Activated CD4-positive, alpha-beta T cell treated with anti-CD3 and anti-CD28 coated beads for 36 hours (primary cell): Measurements from ENCODE around the gene PI3. TPM values are rescaled to one million over a fixed set of nuclear protein-coding genes. Genes with fewer than 3 reads are reported as not detected.
"Not testable (repeated sequence)": the region's sequence is repeated elsewhere in the genome, so short reads cannot be mapped to it uniquely, and the experiment has no call there.

Experiments
- ATAC-seq: fragments of 200-7000 bp; cut with Tn5 transposase; one replicate; pipeline ENCODE4 v1.10.0; 2021; ENCODE audit warnings: mild to moderate bottlenecking, moderate library complexity
- CTCF ChIA-PET: fragments of 350-600 bp; sonication (Branson Sonifier 250); formaldehyde crosslinking; loops from one replicate; lab custom pipeline; 2021; ENCODE audit warnings: antibody characterized with exemption; lab: Charles Lee
- POLR2A ChIA-PET: fragments of 350-600 bp; sonication (Branson Sonifier 250); formaldehyde crosslinking; loops from one replicate; lab custom pipeline; 2021; ENCODE audit warnings: antibody characterized with exemption, inconsistent platforms; lab: Charles Lee
- DNase-seq: peaks from one replicate; pipeline ENCODE4 v3.0.0-alpha.2; 2020
- H3K27ac Mint-ChIP-seq: one replicate; pipeline ENCODE4 v1.8.0; 2021; ENCODE audit warnings: mixed read lengths
- H3K27me3 Mint-ChIP-seq: one replicate; pipeline ENCODE4 v1.8.0; 2021; ENCODE audit warnings: mixed read lengths
- H3K36me3 Mint-ChIP-seq: one replicate; pipeline ENCODE4 v1.8.0; 2021; ENCODE audit warnings: low read depth, mixed read lengths
- H3K4me1 Mint-ChIP-seq: one replicate; pipeline ENCODE4 v1.8.0; 2021; ENCODE audit warnings: mixed read lengths
- H3K4me3 Mint-ChIP-seq: one replicate; pipeline ENCODE4 v1.8.0; 2021; ENCODE audit warnings: mild to moderate bottlenecking, moderate library complexity, mixed read lengths
- H3K9me3 Mint-ChIP-seq: one replicate; pipeline ENCODE4 v1.8.0; 2021; ENCODE audit warnings: low read depth, mixed read lengths
- intact Hi-C, 2 experiments: fragments of 100-400 bp; cut with DNase I in 1 of 2; cut with micrococcal nuclease in 1 of 2; formaldehyde crosslinking; loops; one replicate each; pipeline versions ENCODE4 v1.14.2 to v1.15.1; 2022 to 2024; cut with DNase I, micrococcal nuclease
- total RNA-seq, 2 experiments: library from RNA; stranded (reverse); gene quantifications; one replicate each; pipeline ENCODE4 v1.2.3, GENCODE V29; 2021

Gene PI3
- total RNA-seq, 2 experiments from 2014 or later = not detected

GRCh38 chr20:45154794-45155193, 19.9 kb upstream of the PI3 start:
- DNase-seq, POLR2A ChIA-PET, H3K36me3 Mint-ChIP-seq, intact Hi-C loops, H3K27ac Mint-ChIP-seq, H3K4me1 Mint-ChIP-seq, ATAC-seq, H3K4me3 Mint-ChIP-seq: not testable (repeated sequence)
- CTCF ChIA-PET = interaction anchor here (0.7 kb wide), 1 partner anchor 308 kb away, joined by 3 read pairs; no protein-coding TSS in a partner anchor
- Mint-ChIP-seq H3K27me3 (peaks cover 31% of the 10 kb centered on the region), H3K9me3 (peaks cover 13% of the 10 kb centered on the region)

GRCh38 chr20:45156713-45157112, 18.0 kb upstream of the PI3 start:
- peaks cover 34% of the 10 kb centered on the region for H3K27me3 Mint-ChIP-seq
- no peak overlapping the region for H3K27ac Mint-ChIP-seq
- no peaks in the 10 kb centered on the region for H3K36me3 Mint-ChIP-seq
- ATAC-seq (no peak), DNase-seq (no peak)
- intact Hi-C loops = no loop called here
- H3K4me1 Mint-ChIP-seq = no peaks in the 10 kb centered on the region
- no peak overlapping the region for H3K4me3 Mint-ChIP-seq
- peaks cover 13% of the 10 kb centered on the region for H3K9me3 Mint-ChIP-seq
- CTCF ChIA-PET = interaction anchor here (2.3 kb wide), 1 partner anchor 18 kb away, joined by 12 read pairs; no protein-coding TSS in a partner anchor
- POLR2A ChIA-PET = interaction anchor here (0.6 kb wide), 1 partner anchor 41 kb away, joined by 4 read pairs; no protein-coding TSS in a partner anchor

GRCh38 chr20:45157962-45158361, 16.7 kb upstream of the PI3 start:
- H3K27me3 Mint-ChIP-seq = peaks cover 40% of the 10 kb centered on the region
- CTCF ChIA-PET = interaction anchor here (0.9 to 2.3 kb wide), 2 partner anchors 19 to 25 kb away, joined by 3 to 12 read pairs; no protein-coding TSS in a partner anchor
- POLR2A ChIA-PET = no interaction called here
- H3K27ac Mint-ChIP-seq = no peak overlapping the region
- peaks cover 18% of the 10 kb centered on the region for H3K9me3 Mint-ChIP-seq
- no peak for DNase-seq
- intact Hi-C loops = no loop called here
- no peaks in the 10 kb centered on the region for H3K36me3 Mint-ChIP-seq
- H3K4me3 Mint-ChIP-seq = no peak overlapping the region
- H3K4me1 Mint-ChIP-seq = no peaks in the 10 kb centered on the region
- ATAC-seq = no peak

GRCh38 chr20:45163083-45163803, 11.5 kb upstream of the PI3 start:
- CTCF ChIA-PET = interaction anchor here (0.9 to 1.7 kb wide), 5 partner anchors 17 to 140 kb away, joined by 3 to 4 read pairs (median 3); no protein-coding TSS in a partner anchor
- H3K4me3 Mint-ChIP-seq = no peak overlapping the region
- H3K4me1 Mint-ChIP-seq = no peaks in the 10 kb centered on the region

GRCh38 chr20:45164906-45165305, 9.8 kb upstream of the PI3 start:
- H3K27ac Mint-ChIP-seq = no peak overlapping the region
- no peaks in the 10 kb centered on the region for H3K4me1 Mint-ChIP-seq
- DNase-seq = no peak
- ATAC-seq = no peak
- H3K36me3 Mint-ChIP-seq = no peaks in the 10 kb centered on the region
- POLR2A ChIA-PET = no interaction called here
- CTCF ChIA-PET = interaction anchor here (1.0 kb wide), 1 partner anchor 25 kb away, joined by 3 read pairs; no protein-coding TSS in a partner anchor
- peaks cover 7% of the 10 kb centered on the region for H3K9me3 Mint-ChIP-seq
- H3K27me3 Mint-ChIP-seq = peaks cover 48% of the 10 kb centered on the region
- intact Hi-C loops = no loop called here
- H3K4me3 Mint-ChIP-seq = no peak overlapping the region

More at GRCh38 chr20:45163083-45163803, 11.5 kb upstream of the PI3 start:
- intact Hi-C loops = no loop called here
- DNase-seq (no peak), ATAC-seq (no peak)
- Mint-ChIP-seq H3K36me3 (no peaks in the 10 kb centered on the region), H3K9me3 (peaks cover 18% of the 10 kb centered on the region), H3K27me3 (peaks cover 53% of the 10 kb centered on the region), H3K27ac (no peak overlapping the region)
- POLR2A ChIA-PET = no interaction called here

- intact Hi-C loops = no loop called here
- H3K4me1 Mint-ChIP-seq = no peaks in the 10 kb centered on the region
- no peak overlapping the region for H3K4me3 Mint-ChIP-seq
- H3K27me3 Mint-ChIP-seq = peaks cover 18% of the 10 kb centered on the region
- H3K27ac Mint-ChIP-seq = no peak overlapping the region
- no peaks in the 10 kb centered on the region for H3K36me3 Mint-ChIP-seq
- ChIA-PET CTCF (interaction anchor here (0.6 kb wide), 1 partner anchor 43 kb away, joined by 3 read pairs; no protein-coding TSS in a partner anchor), POLR2A (no interaction called here)
- no peak for ATAC-seq
- H3K9me3 Mint-ChIP-seq = no peaks in the 10 kb centered on the region
- no peak for DNase-seq
These were observed 1.2 kb upstream of the PI3 start for GRCh38 chr20:45173522-45173921.

GRCh38 chr20:45176526-45177267, 2.0 kb downstream of the PI3 start:
- Mint-ChIP-seq H3K27ac (no peak overlapping the region), H3K9me3 (no peaks in the 10 kb centered on the region), H3K4me3 (no peak overlapping the region), H3K27me3 (peaks cover 9% of the 10 kb centered on the region), H3K36me3 (no peaks in the 10 kb centered on the region), H3K4me1 (no peaks in the 10 kb centered on the region)
- intact Hi-C loops = no loop called here
- ChIA-PET POLR2A (no interaction called here), CTCF (interaction anchor here (1.3 kb wide), 1 partner anchor 16 kb away, joined by 3 read pairs; no protein-coding TSS in a partner anchor)
- no peak for DNase-seq
- no peak for ATAC-seq

GRCh38 chr20:45179166-45179565, 4.5 kb downstream of the PI3 start:
- intact Hi-C loops = no loop called here

GRCh38 chr20:45181639-45182038, 6.9 kb downstream of the PI3 start:
- Mint-ChIP-seq H3K27me3 (no peaks in the 10 kb centered on the region), H3K4me1 (no peaks in the 10 kb centered on the region), H3K36me3 (no peaks in the 10 kb centered on the region), H3K9me3 (no peaks in the 10 kb centered on the region), H3K4me3 (no peak overlapping the region), H3K27ac (no peak overlapping the region)
- POLR2A ChIA-PET = no interaction called here
- no peak for ATAC-seq
- CTCF ChIA-PET = interaction anchor here (0.7 kb wide), 1 partner anchor 498 kb away, joined by 3 read pairs; no protein-coding TSS in a partner anchor
- DNase-seq = no peak
- intact Hi-C loops = no loop called here

More at GRCh38 chr20:45179166-45179565, 4.5 kb downstream of the PI3 start:
- Mint-ChIP-seq H3K27me3 (peaks cover 3% of the 10 kb centered on the region), H3K27ac (no peak overlapping the region), H3K4me3 (no peak overlapping the region), H3K4me1 (no peaks in the 10 kb centered on the region), H3K36me3 (no peaks in the 10 kb centered on the region), H3K9me3 (no peaks in the 10 kb centered on the region)
- ATAC-seq (no peak), DNase-seq (no peak)
- CTCF ChIA-PET = interaction anchor here (0.7 kb wide), 1 partner anchor 30 kb away, joined by 3 read pairs; no protein-coding TSS in a partner anchor
- POLR2A ChIA-PET = no interaction called here

- CTCF ChIA-PET = interaction anchor here (1.2 kb wide), 1 partner anchor 12 kb away, joined by 3 read pairs; no protein-coding TSS in a partner anchor
- H3K27ac Mint-ChIP-seq = no peak overlapping the region
- H3K4me3 Mint-ChIP-seq = no peak overlapping the region
- H3K36me3 Mint-ChIP-seq = no peaks in the 10 kb centered on the region
- ATAC-seq (no peak), DNase-seq (no peak)
- H3K27me3 Mint-ChIP-seq = no peaks in the 10 kb centered on the region
- H3K9me3 Mint-ChIP-seq = no peaks in the 10 kb centered on the region
- intact Hi-C loops = no loop called here
- H3K4me1 Mint-ChIP-seq = no peaks in the 10 kb centered on the region
- POLR2A ChIA-PET = no interaction called here
These were observed 8.4 kb downstream of the PI3 start for GRCh38 chr20:45183084-45183483.

GRCh38 chr20:45187693-45188092, 13.0 kb downstream of the PI3 start:
- intact Hi-C loops = no loop called here
- Mint-ChIP-seq H3K36me3 (no peaks in the 10 kb centered on the region), H3K27ac (no peak overlapping the region), H3K9me3 (no peaks in the 10 kb centered on the region), H3K27me3 (peaks cover 2% of the 10 kb centered on the region), H3K4me3 (no peak overlapping the region), H3K4me1 (no peaks in the 10 kb centered on the region)
- ATAC-seq = no peak
- ChIA-PET CTCF (interaction anchor here (0.5 to 1.2 kb wide), 3 partner anchors 49 to 114 kb away, joined by 3 to 4 read pairs (median 4); no protein-coding TSS in a partner anchor), POLR2A (no interaction called here)
- no peak for DNase-seq
